Pulmonary artery endothelial cell (primary cell): ENCODE results near the gene FNDC10. TPM values are rescaled to one million over a fixed set of nuclear protein-coding genes. Genes with fewer than 3 reads are reported as not detected.

ENCODE experiments used
- DNase-seq: peaks from one replicate; pipeline ENCODE4 v3.0.0-alpha.2; 2011; ENCODE audit warnings: low read depth, low spot score
- total RNA-seq: library from RNA; depleted of rRNA; stranded (reverse); fragments of >200 nt; gene quantifications from 2 replicates; pipeline ENCODE4 v1.2.3, GENCODE V29; 2014

Gene FNDC10
- total RNA-seq, 1 donor from 2014 or later: 0.33 TPM

DNA sequence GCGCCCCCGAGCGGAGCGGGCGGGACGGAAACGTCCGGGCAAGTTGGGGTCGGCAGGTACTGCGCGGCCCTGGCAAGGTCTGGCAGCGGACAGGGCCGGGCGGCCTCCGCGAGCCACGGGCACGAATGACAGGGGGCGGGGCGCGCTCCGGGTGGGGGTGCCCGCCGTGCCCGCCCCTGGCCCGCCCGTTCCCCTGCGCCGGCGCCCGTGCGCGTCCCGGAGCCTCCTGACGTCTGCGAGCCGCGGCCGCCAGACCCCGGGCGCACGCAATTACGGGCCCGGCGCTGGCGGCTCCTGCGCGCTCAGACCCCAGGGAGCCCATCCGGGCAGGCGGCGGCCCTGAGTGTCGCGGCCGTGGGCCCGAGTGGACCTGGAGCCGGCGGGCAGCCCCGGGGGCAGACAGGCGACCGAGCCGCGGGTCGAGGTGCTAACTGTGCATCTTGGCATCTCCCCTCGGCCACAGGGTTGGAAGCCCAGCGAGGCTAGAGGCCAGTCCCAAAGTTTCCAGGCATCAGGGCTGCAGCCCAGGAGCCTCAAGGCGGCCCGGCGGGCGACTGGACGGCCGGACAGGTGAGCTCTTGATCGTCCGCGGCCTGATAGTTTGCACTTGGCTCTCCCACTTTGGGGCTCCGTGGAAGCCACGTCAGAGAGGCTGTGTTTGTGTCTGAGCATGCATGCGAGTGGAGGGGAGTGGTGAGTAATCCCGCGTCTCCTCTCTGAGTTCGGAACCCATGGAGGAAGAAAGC lies 16.3 kb upstream of the FNDC10 start:
- no peak for DNase-seq

- peak; percentile 81 for DNase-seq
These were observed 15.5 kb upstream of the FNDC10 start, which contains the start of gene MIB2 for GRCh38 chr1:1615256-1616044. MIB2 (plus strand) TSS chr1:1615500; CDS start chr1:1623453, 7,953 bp downstream.

DNA sequence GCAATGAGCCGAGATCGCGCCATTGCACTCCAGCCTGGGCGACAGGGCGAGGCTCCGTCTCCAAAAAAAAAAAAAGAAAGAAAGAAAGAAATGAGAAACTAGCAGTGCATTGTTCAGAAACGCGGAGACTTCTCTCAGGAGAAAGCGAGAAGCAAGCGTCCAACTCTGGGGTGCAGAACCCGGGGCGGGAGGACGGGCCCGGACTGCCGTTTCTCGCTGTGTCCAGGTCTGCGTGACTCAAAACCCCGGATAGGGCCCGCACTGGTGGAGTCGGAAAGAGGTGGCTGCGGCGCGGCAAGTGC lies 15.0 kb upstream of the FNDC10 start:
- DNase-seq: no peak

GRCh38 chr1:1614204-1614953 lies 14.4 kb upstream of the FNDC10 start:
- no peak for DNase-seq

- DNase-seq: no peak
These were observed 13.7 kb upstream of the FNDC10 start for GRCh38 chr1:1613509-1614082.

DNA sequence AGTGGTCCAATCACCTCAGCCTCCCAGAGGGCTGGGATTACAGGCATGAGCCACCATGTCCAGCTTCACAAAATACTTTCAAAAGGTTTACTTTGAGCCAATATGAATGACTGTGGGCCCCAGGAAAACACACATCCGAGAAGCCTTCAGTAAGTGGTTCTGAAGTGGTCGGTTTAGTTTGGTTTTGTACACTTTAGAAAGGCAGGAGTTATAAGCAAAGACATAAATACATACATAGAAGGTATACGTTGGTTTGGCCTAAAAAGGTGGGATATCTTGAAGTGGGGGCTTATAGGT lies 12.1 kb upstream of the FNDC10 start:
- DNase-seq: no peak

DNA sequence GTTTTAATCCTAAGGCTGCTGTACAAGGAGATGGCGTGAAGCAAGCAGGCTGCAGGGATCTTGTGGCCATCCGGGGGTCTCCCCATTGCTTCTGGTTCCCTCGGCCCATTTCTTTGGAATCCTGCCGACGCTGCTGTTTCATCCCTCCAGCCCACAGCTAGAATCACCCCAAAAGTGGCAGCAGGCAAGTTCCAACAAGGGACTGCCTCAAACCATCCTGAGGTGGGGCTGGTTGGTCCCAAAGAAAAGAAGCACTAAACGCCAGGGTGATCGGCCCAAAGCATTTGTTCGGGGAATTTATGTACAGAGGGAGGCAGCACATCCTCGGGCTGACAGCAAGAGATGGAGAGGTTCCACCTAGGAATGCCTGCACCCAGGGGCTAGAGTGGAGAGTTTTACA lies 10.9 kb upstream of the FNDC10 start:
- no peak for DNase-seq

DNA sequence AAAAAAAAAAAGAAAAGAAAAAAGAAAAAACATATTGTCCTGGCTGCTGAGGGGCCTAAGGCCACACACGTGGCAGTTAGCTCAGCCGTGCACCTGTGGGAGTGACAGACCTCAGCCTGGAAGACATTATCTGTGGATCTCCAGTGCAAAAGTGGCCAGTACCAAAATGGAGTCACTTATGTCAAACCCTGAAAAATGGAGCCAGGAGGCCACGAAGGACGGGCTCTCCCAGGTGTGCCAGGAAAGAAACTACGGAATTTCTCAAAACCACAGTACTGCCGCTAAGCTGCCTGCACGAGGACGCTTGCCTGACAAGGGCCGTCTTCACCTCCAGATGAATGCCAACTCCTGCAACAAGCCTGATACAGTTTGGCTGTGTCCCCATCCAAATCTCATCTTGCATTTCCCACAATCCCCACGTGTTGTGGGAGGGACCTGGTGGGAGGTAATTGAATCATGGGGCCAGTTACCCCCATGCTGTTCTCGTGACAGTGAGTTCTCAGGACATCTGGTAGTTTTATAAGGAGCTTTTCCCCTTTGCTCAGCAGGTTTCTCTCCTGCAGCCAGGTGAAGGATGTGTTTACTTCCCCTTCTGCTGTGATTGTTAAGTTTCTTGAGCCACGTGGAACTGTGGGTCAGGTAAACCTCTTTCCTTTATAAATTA lies 10.0 kb upstream of the FNDC10 start:
- no peak for DNase-seq

DNA sequence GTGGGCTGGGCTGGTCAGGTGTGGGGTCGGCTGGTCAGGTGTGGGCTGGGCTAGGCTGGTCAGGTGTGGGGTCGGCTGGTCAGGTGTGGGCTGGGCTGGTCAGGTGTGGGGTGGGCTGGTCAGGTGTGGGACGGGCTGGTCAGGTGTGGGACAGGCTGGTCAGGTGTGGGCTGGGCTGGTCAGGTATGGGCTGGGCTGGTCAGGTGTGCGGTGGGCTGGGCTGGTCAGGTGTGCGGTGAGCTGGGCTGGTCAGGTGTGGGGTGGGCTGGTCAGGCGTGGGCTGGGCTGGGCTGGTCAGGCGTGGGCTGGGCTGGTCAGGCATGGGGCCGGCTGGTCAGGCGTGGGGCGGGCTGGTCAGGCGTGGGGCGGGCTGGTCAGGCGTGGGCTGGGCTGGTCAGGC lies 6.3 kb upstream of the FNDC10 start:
- no peak for DNase-seq

DNA sequence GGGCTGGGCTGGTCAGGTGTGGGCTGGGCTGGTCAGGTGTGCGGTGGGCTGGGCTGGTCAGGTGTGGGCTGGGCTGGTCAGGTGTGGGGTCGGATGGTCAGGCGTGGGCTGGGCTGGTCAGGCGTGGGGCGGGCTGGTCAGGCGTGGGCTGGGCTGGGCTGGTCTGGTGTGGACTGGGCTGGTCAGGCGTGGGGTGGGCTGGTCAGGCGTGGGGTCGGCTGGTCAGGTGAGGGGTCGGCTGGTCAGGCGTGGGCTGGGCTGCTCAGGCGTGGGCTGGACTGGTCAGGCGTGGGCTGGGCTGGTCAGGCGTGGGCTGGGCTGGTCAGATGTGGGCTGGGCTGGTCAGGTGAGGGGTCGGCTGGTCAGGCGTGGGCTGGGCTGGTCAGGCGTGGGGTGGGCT lies 5.8 kb upstream of the FNDC10 start:
- DNase-seq: no peak

GRCh38 chr1:1605034-1605591 lies 5.2 kb upstream of the FNDC10 start:
- no peak for DNase-seq

- no peak for DNase-seq
These were observed 4.6 kb upstream of the FNDC10 start for GRCh38 chr1:1604374-1605033.

DNA sequence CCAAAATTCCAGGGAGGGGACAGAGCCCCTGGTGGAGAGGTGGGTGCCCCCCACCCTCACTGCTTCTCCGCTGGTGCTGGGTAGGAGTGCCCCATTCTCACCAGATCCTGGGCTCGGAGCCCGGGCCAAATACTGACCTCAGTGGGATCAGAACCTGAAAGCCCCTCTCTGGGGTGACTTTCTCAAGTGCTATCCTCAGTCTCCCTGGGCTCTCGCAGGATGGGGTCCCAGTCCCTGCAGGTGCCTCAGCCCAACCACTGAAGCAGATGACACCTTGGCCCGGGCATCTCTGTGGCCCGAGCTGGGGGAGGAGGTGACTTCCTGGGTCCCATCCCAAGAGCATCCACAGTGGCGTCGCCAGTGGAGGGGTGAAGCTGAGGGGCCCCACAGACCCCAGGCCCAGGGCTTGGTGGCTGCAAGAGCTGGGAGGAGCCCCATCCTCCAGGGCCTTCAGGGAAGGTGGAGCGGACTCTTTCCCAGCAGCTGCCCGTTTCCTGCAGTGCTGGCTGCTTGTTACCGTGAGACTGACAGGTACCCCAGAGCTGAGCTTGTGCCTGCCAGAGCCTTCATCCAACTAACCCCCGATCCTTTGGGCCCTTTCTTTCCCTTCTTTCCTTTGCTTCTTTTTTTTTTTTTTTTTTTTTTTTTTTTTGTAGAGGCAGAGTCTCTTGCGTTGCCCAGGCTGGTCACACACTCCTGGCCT lies 3.9 kb upstream of the FNDC10 start:
- no peak for DNase-seq

DNA sequence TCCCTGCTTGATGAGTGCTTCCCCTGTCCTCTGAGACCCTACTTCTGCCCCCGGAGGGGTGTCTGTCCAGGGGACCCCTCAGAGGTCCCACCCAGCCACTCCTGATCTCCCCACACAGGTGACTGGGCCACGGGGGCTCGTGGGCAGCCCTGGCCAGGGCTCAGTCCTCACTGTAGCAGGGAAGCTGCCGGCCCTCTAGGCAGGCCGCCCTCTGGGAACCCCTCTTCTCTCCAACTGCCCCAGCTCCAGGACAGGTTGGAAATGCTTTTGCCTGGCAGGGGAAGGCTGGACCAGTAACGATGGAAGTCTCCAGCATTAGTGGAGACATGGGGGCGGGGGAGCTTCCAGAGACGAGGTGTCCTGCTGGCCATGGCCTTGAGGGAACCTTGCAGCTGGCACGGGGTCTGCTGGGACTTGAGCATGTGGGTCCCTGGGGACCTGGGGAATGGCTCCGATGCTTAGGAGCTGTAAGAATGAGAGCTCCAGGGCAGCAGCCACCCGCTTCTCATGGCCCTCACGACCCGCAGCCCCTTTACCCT lies 3.1 kb upstream of the FNDC10 start:
- no peak for DNase-seq

GRCh38 chr1:1602304-1602967 lies 2.5 kb upstream of the FNDC10 start:
- no peak for DNase-seq

- no peak for DNase-seq
These were observed 1.8 kb upstream of the FNDC10 start for GRCh38 chr1:1601564-1602303.

DNA sequence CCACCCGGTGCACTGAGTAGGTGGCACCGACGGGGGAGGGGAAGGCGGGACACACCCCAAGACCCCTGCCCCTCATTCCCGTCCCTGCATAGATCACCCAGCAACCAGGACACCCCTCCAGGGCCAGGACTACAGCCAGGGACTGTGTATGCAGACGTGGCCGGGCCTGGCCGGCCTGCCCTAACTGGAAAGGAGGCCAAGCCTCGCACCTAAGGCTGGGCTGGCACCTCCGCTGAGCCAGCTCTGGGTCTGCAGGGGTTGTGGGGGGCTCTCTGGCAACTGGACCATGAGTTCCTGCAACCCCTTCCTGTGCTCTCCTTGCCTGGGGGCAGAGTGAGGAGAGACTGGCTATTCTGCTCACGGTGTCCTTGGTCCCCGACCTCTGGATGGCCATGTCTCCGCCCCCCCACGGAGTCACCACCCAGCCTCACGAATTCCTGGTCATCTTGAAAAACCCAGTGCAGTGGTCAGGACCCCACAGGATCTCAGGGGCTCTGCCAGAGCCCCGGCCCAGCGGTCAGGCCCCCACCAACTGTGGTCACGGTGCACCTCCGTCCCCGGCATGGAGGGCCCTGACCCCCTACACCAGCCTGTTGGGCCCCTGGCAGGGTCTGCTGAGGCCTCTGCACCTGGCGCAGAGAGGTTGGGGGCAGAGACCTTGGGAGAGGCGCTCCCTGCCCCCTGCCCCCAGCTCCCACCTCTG lies 1.1 kb upstream of the FNDC10 start:
- DNase-seq: no peak
